Sigmoid colon (tissue), 4 donors: Measurements from ENCODE around the gene DNAJC6.

Source experiments
- CTCF ChIP-seq, 4 experiments: fragments of 450-650 bp in 3 of 4; fragments of 200-600 bp in 1 of 4; IDR thresholded peaks; one replicate each; pipeline ENCODE4 v1.5.1; 2016 to 2019; ENCODE audit warnings: antibody characterized with exemption in 4 of 4, mild to moderate bottlenecking in 3 of 4, moderate library complexity in 2 of 4
- EP300 ChIP-seq, 4 donors: sonication (generic); formaldehyde crosslinking; IDR thresholded peaks; one replicate each; pipeline ENCODE4 v1.6.1; 2017; ENCODE audit warnings: antibody characterized with exemption in 4 of 4
- POLR2A ChIP-seq, 2 donors: fragments of 450-650 bp; IDR thresholded peaks; one replicate each; pipeline ENCODE4 v1.6.1; 2016; ENCODE audit warnings: antibody characterized with exemption in 2 of 2, mild to moderate bottlenecking in 2 of 2, moderate library complexity in 2 of 2

GRCh38 chr1:65259816-65260215 lies 49.5 kb upstream of the DNAJC6 start:
- no peak for TF ChIP-seq CTCF (IDR thresholded peaks at IDR 0.05)
- no peak for TF ChIP-seq POLR2A (IDR thresholded peaks at IDR 0.05)
- no peak for TF ChIP-seq EP300 (IDR thresholded peaks at IDR 0.05)
